HuH-7.5 (cell line): Measurements from ENCODE around the gene LRG1.
A peak's percentile ranks its signal among the peaks of the same experiment; 100 is the strongest.
"Not testable (repeated sequence)": the region's sequence is repeated elsewhere in the genome, so short reads cannot be mapped to it uniquely, and the experiment has no call there.

Experiments used
- DNase-seq: peaks from one replicate; pipeline ENCODE4 v3.0.0; 2011; ENCODE audit warnings: low spot score

The LRG1 gene

GRCh38 chr19:4527377-4527776, 12.5 kb downstream of the LRG1 start:
- DNase-seq, result not testable (repeated sequence)

DNA sequence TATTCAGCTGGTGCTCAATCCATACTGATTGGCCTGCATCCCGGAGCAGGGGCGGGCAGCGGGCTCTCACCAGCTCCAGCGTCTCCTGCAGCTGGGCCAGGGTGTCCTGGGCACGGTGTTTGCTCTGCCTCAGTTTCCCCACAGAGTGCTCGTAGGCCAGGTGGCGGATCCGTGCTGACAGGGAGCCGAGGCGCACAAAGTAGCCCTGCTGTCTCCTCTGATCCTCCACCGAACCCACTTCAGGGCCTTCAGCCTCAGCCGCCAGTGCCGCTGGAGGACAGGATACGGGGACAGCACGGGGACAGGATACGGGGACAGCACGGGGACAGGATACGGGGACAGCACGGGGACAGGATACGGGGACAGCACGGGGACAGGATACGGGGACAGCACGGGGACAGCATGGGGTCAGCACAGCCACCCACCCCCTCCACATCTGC, 14.3 kb downstream of the LRG1 start:
- no peak for DNase-seq

- DNase-seq, result peak; percentile 94
These were observed 14.9 kb downstream of the LRG1 start for GRCh38 chr19:4524808-4525562.

GRCh38 chr19:4523306-4524110, 16.3 kb downstream of the LRG1 start:
- peak; percentile 87 for DNase-seq

GRCh38 chr19:4522291-4523002, 17.4 kb downstream of the LRG1 start:
- DNase-seq, result no peak

- no peak for DNase-seq
These were observed 18.0 kb downstream of the LRG1 start for GRCh38 chr19:4521888-4522242.

- peak; percentile 96 for DNase-seq
These were observed 18.5 kb downstream of the LRG1 start for GRCh38 chr19:4521170-4521887.

DNA sequence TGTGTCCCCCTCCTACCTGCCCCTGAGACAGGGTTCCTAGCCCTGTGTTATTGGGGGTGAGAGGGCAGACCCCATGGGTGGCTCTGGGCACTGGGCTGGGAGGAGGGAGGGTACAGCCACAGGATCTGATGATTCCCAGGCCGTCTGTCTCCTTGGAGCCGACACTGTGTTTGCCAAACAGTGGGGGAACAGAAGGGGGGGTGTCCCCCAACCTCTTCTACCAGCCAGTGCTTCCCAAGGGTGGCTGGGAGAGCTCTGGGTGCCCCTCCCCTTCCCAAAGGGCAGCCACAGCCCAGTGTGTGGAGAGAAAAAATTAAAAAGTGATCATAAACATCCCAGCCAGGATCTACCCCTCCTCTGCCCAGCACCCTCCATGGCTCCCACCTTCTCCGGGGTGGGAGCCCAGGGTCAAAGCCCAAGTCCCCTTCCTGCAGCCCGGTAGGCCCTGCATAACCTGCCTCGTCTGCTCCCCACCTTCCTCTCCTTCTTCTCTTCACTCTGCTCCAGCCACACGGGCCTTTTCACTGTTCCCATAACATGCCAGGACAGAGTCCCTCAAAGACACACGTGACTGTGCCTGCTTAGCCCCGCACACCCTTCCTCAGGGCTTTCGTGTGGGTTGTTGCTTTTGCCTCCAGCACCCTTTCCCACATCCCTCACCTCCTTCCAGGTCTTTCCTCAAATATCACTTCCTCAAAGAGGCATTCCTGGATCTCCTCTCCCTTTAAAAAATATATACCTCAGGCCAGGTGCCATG, 20.1 kb downstream of the LRG1 start:
- DNase-seq, result no peak

DNA sequence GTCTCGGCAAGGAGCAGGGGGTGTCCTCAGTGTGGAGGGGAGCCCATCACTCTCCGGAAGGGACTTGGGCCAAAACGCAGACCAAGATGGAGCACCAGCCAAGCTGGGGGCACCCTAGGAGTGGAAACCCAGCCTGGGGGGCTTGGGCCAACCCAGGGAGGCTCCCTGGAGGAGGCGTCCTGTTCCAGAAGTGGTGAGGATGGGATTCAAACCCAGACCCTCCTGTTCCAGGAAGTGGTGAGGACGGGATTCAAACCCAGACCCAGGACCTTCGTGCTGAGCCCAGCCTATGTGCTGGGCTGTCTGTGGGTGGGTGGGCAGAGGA, 20.7 kb downstream of the LRG1 start:
- no peak for DNase-seq

GRCh38 chr19:4518345-4519171, 21.3 kb downstream of the LRG1 start, which contains the start of gene PLIN4:
PLIN4 (minus strand) TSS chr19:4518486; CDS start chr19:4518272, 214 bp downstream.
- no peak for DNase-seq

DNA sequence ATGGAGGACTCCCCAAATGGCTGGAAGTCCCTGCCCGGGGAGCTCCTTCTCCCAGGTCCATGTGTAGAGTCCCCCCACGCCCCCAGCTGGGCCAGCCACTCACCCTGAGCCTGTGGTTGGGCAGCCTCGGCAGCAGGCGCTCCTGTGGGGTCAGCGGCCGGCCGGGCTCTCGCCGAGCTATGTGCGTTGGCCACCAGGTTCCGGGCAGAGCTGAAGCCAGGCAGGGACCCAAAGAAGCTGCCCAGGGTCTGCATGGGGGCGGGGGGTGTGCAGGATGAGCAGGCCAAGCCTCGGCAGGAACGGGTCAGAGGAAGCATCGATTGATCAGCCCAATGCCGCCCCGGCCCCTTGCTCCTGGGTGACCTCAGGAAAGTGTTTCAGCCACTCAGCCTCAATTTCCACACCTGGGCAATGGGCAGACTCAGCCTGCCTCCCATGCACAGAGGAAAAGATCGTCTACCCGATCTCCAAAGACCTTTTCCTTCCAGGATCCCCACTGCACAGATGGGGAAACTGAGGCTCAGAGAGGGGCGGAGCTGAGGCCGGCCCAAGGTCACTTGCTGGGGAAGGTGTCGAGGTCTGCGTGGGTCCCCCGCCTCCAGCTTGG, 22.3 kb downstream of the LRG1 start:
- DNase-seq, result no peak

GRCh38 chr19:4516939-4517300, 22.9 kb downstream of the LRG1 start:
- no peak for DNase-seq

- peak; percentile 68 for DNase-seq
These were observed 23.5 kb downstream of the LRG1 start for GRCh38 chr19:4516199-4516938.

DNA sequence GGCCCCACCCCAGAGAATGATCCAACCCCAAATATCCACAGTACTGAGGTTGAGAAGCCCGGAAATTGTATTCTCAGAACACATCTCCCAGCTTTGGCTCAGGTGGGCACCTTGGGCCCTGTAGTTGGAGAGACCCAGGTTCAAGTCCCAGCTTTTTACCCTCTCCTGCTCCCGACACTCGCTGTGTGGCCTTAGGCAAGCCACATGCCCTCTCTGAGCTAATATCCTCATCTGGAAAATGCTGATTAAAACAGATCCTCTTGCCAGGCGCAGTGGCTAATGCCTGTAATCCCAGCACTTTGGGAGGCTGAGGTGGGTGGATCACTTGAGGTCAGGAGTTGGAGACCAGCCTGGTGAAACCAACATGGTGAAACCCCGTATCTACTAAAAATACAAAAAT, 24.1 kb downstream of the LRG1 start:
- DNase-seq, result no peak

GRCh38 chr19:4513248-4513647, 26.6 kb downstream of the LRG1 start:
- no peak for DNase-seq

DNA sequence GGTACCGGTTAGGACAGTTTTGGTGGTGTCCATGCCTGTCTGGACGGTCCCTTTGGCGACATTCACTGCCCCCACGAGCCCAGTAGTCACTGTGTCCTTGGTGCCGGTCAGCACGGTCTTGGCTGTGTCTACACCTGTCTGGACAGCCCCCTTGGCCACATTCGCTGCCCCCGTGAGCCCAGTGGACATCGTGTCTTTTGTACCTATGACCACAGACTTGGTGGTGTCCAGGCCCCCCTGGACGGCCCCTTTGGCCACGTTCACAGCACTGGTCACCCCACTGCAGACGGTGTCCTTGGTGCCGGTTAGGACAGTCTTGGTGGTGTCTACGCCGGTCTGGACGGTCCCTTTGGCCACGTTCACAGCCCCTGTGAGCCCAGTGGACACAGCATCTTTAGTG, 27.8 kb downstream of the LRG1 start:
- no peak for DNase-seq

- DNase-seq, result no peak
These were observed 28.4 kb downstream of the LRG1 start for GRCh38 chr19:4511300-4512054.

DNA sequence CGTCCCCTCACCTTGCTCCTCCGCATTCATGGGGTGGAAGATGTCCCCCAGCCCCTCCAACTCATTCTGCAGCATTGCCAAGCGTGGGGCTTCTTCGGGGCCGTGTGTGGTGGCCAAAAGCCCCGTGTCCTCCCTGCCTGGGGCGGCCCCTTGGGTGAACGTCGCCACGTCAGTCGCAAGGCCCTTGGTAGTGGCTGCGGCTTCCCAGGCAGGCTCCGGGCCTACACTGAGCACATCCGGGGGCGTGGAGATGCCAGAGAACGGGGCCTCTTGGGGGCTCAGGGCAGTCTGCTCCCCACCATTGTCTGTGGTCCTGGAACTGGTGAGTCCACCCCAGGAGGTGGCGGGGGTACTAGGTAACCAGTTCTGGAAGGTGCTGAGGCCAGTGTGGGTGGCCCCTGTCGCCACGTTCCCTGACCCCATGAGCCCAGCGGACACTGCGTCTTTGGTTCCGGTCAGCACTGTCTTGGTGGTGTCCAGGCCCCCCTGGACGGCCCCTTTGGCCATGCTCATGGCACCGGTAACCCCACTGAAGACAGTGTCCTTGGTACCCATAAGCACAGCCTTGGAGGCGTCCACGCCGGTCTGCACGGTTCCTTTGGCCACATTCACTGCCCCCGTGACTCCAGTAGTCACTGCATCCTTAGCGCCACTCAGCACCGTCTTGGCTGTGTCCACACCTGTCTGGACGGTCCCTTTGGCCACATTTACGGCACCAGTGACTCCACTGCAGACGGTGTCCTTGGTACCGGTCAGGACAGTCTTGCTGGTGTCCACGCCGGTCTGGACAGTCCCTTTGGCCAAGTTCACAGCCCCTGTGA, 29.2 kb downstream of the LRG1 start:
- no peak for DNase-seq
